GM21515 (cell line): Measurements from ENCODE around the gene GPHB5.
"Not testable (repeated sequence)": the region's sequence is repeated elsewhere in the genome, so short reads cannot be mapped to it uniquely, and the experiment has no call there.

Experiments used
- ATAC-seq: cut with Tn5 transposase; IDR thresholded peaks from one replicate; pipeline ENCODE4 v1.9.1; 2021; ENCODE audit not compliant: unreplicated experiment

Gene GPHB5

GRCh38 chr14:63296060-63296563 is 22.6 kb downstream of the GPHB5 start:
- ATAC-seq: no peak

- ATAC-seq: peak; percentile 45
Observed at GRCh38 chr14:63295231-63295685, 23.5 kb downstream of the GPHB5 start.

- no peak for ATAC-seq
Observed at GRCh38 chr14:63292805-63293204, 25.9 kb downstream of the GPHB5 start.

- no peak for ATAC-seq
Observed at GRCh38 chr14:63290741-63291430, 27.8 kb downstream of the GPHB5 start.

GRCh38 chr14:63288853-63289252 is 29.9 kb downstream of the GPHB5 start:
- no peak for ATAC-seq

DNA sequence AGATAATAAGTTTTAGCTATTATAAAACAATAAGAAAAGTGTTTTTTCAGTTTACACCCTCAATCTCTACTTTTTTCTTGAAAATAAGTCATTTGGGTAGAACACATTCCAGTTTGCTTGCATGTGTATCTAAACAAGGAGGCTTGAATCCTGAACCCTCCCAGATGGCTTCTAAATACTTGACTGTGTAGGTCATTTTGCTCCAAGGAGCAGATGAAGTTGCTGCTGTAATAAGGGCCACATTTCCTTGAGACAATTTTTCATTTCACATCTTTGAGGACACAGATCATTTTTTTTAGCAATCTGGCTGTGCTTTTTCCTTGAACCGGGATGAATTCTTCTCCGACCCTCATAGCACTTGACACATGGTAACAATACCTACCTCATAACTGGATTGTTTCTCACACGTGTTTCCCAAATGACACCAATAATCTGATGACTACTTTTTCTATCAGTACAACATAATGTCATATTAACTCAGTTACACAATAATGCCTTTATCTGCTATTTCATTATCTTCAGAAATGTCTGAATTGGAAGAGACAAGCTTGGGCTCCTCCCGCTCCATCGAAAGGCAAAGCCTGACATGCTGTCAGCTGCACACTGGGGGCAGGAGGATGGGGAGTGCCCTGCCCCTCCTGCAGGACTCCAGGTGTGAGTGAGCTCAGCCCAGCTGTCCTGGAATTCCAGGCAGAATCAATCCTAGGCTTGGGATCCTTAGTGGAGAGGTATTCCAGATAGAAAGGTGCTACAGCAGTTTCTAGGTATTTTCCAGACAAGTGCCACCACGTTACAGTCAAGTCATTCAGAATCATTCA is 30.9 kb downstream of the GPHB5 start:
- ATAC-seq: no peak

DNA sequence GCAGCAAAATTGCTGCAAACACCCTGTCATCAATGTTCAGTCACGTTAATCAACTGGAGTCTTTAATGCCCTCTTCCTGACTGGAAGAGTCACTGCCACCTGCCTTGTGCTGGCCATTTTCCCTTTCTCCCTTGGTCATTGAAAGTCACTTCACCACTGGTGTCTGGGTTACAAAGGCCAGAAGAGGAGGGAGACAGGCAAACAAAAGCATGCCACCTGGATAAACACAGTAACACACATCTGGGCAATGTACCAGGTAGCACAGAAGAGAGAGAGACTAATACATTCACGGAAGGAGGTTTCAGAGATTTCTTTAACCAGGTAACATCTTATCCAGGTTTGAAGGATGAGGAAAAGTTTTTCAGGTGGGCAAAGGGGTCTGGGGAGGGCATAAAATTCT is 32.7 kb downstream of the GPHB5 start:
- ATAC-seq: no peak

GRCh38 chr14:63283884-63284248 is 34.9 kb downstream of the GPHB5 start:
- no peak for ATAC-seq

GRCh38 chr14:63282997-63283883 is 35.5 kb downstream of the GPHB5 start:
- no peak for ATAC-seq

- not testable (repeated sequence) for ATAC-seq
Observed at GRCh38 chr14:63279933-63280332, 38.8 kb downstream of the GPHB5 start.

GRCh38 chr14:63277591-63278183 is 41.0 kb downstream of the GPHB5 start:
- no peak for ATAC-seq

DNA sequence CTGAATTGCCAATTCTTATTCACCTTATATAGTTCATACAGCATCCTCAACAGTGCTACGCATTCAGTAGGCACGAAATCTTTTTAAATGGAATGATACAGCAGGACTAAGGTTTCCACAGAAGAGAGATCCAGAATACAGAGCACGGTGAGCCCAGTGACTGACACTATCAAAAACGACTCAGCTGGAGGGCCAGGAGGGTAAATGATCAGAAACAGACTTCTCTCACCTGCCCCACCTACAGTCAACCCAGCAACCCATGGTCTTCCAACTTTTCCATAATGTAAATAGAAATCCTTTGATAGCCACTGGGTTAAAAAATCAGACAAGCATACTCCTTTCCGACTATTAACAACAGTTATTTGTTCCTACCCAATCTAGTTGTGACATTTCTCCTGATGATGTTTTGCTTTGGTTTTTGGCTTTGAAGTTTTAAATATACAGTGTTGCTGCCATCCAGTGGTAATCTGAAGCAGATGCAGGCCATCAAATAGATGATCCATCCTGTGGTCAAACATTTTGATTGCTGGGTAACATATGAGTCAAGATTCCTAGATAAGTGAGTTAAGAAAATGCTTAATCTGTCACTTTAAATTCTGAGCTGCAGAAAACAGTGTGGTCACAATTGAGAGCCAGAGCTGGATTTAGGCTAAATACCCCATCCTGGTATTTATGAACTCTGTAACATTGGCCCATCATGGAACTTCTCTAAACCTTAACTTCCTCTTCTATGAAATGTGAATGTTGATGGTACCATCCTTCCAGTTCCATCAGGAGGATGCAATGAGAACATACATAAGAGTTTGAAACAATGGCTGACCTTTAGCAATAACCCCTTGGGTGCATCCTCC is 42.0 kb downstream of the GPHB5 start:
- ATAC-seq: peak; percentile 72

DNA sequence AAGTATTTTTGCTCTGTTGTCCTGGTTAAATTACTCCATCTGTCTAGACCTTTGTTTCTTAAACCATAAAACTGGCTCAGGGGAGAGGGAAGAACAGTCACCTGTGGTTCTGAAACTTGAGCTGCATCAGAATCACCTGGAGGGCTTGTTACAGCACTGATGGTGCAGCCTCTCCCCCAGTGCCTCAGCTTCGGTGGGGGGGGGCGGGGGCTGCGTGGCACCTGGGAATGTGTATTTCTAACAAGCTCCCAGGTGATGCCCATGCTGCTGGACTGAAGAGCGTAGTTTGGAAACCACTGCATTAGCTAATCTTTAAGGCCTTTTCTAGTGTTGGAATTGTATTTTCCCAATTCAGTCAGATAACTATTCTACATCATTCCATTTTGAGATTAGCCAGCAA is 42.7 kb downstream of the GPHB5 start:
- ATAC-seq: no peak

DNA sequence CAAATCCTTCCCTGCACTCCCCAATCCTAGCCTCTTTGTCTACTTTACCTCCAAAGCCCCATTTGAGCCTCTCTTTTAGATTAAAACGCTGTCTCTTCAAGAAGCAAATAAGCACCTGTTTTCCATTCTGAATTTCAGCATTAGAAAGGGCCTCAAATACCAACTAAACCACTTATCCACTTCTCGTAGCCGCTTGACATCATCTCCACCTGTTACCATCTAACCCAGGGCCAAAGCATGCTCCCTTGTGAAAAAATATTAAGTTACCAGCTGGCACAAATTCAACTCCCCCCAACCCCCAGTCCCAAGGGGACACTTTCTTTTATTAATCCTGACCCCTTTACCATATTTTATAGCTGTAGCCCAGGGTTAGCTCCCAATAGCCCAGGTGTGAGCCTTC is 43.1 kb downstream of the GPHB5 start:
- no peak for ATAC-seq

GRCh38 chr14:63273717-63274655 is 44.7 kb downstream of the GPHB5 start:
- no peak for ATAC-seq

- no peak for ATAC-seq
Observed at GRCh38 chr14:63273129-63273528, 45.6 kb downstream of the GPHB5 start.

- ATAC-seq: no peak
Observed at GRCh38 chr14:63269561-63270225, 49.0 kb downstream of the GPHB5 start.

GRCh38 chr14:63268771-63269170 is 50.0 kb downstream of the GPHB5 start:
- no peak for ATAC-seq
